Endothelial cell of umbilical vein (primary cell): ENCODE data around the gene PRKAR1B. TPM values are rescaled to one million over a fixed set of nuclear protein-coding genes. Genes with fewer than 3 reads are reported as not detected.

ENCODE experiments used
- BruUV-seq: library from RNA; stranded (reverse); fragments of 400-500 nt; replicated peaks from 2 replicates; lab custom pipeline; 2021; lab: Mats Ljungman, UMichigan
- CTCF ChIA-PET: fragments of 300-600, 350-600 bp; sonication (Branson Sonifier 250); formaldehyde crosslinking; loops from one replicate; lab custom pipeline; 2021; ENCODE audit warnings: antibody characterized with exemption, inconsistent platforms; lab: Charles Lee
- POLR2A ChIA-PET: fragments of 300-600, 350-600 bp; sonication (Branson Sonifier 250); formaldehyde crosslinking; loops from one replicate; lab custom pipeline; 2021; ENCODE audit warnings: antibody characterized with exemption, inconsistent platforms; lab: Charles Lee
- DNase-seq: peaks from one replicate; pipeline ENCODE4 v3.0.0-alpha.2; 2011; ENCODE audit warnings: low read depth, low spot score
- FAIRE-seq: peaks from 2 replicates; lab custom pipeline; 2011; peaks lifted over from hg19 to GRCh38; lab: Jason Lieb, UNC
- H2AFZ ChIP-seq: 2 replicates; pipeline ENCODE4 v1.6.0; 2012; ENCODE audit warnings: low read depth, low read length, control low read depth, inconsistent platforms
- H3K27ac ChIP-seq: 2 replicates; pipeline ENCODE4 v1.5.1; 2011; ENCODE audit warnings: low read depth, mild to moderate bottlenecking, control low read depth, low read length, moderate library complexity; ENCODE audit not compliant: insufficient read depth
- H3K27me3 ChIP-seq, 2 experiments: 2 replicates each; pipeline versions ENCODE4 v1.6.0 to v1.6.1; 2011; ENCODE audit warnings: low read length in 2 of 2, mixed read lengths in 1 of 2; ENCODE audit not compliant: control insufficient read depth in 2 of 2, insufficient read depth in 2 of 2
- H3K36me3 ChIP-seq, 2 experiments: 2 replicates in 1 of 2; 3 replicates in 1 of 2; pipeline ENCODE4 v1.5.1; 2011; ENCODE audit warnings: low read length in 2 of 2, mild to moderate bottlenecking in 1 of 2, moderate library complexity in 1 of 2; ENCODE audit not compliant: control insufficient read depth in 2 of 2, insufficient read depth in 2 of 2; ENCODE audit errors: extremely low read depth in 1 of 2
- H3K4me1 ChIP-seq: 3 replicates; pipeline ENCODE4 v1.5.1; 2011; ENCODE audit warnings: mild to moderate bottlenecking, low read length; ENCODE audit not compliant: control insufficient read depth, insufficient read depth; ENCODE audit errors: extremely low read depth
- H3K4me2 ChIP-seq: 2 replicates; pipeline ENCODE4 v1.6.1; 2011; ENCODE audit warnings: low read length, control low read depth, mixed read lengths; ENCODE audit not compliant: insufficient read depth
- H3K4me3 ChIP-seq, 3 experiments: fragments of 200-600 bp in 1 of 3; sonication (generic), shearing (Covaris generic) in 1 of 3; replicated peaks in 1 of 3; 2 replicates each; pipeline ENCODE4 v1.5.1; 2011 to 2016; ENCODE audit warnings: control low read depth in 3 of 3, low read length in 3 of 3, mild to moderate bottlenecking in 2 of 3, inconsistent platforms in 1 of 3, low read depth in 1 of 3, moderate library complexity in 1 of 3; ENCODE audit not compliant: insufficient read depth in 1 of 3
- H3K79me2 ChIP-seq: 2 replicates; pipeline ENCODE4 v1.6.0; 2012; ENCODE audit warnings: low read length, inconsistent platforms; ENCODE audit not compliant: control insufficient read depth, insufficient read depth
- H3K9ac ChIP-seq: replicated peaks from 2 replicates; pipeline ENCODE3; 2011; ENCODE audit warnings: low read length, control low read depth; ENCODE audit not compliant: insufficient read depth; ENCODE audit errors: extremely low read depth
- H3K9me1 ChIP-seq: replicated peaks from 3 replicates; pipeline ENCODE4 v1.6.0; 2011; ENCODE audit warnings: mild to moderate bottlenecking, low read length; ENCODE audit not compliant: control insufficient read depth, insufficient read depth; ENCODE audit errors: extremely low read depth
- H3K9me3 ChIP-seq: replicated peaks from 2 replicates; pipeline ENCODE4 v1.5.1; 2012; ENCODE audit warnings: low read length, inconsistent platforms; ENCODE audit not compliant: control insufficient read depth, insufficient read depth
- H4K20me1 ChIP-seq: replicated peaks from 2 replicates; pipeline ENCODE3; 2011; ENCODE audit warnings: mild to moderate bottlenecking, low read length; ENCODE audit not compliant: control insufficient read depth, insufficient read depth; ENCODE audit errors: extremely low read depth
- EZH2 ChIP-seq: IDR thresholded peaks from 2 replicates; pipeline ENCODE4 v1.6.1; 2012; ENCODE audit warnings: borderline replicate concordance, low read depth, mild to moderate bottlenecking, moderate library complexity, low read length, inconsistent platforms; ENCODE audit not compliant: severe bottlenecking
- FOS ChIP-seq: IDR thresholded peaks from 2 replicates; pipeline ENCODE4 v1.6.1; 2011; ENCODE audit warnings: mild to moderate bottlenecking, low read length, moderate library complexity, borderline replicate concordance; ENCODE audit not compliant: insufficient read depth
- GATA2 ChIP-seq: IDR thresholded peaks from 2 replicates; pipeline ENCODE4 v1.7.0; 2011; ENCODE audit warnings: low read depth, mild to moderate bottlenecking, moderate library complexity, mixed read lengths, low read length; ENCODE audit not compliant: insufficient read length, insufficient read depth
- JUN ChIP-seq: IDR thresholded peaks from 2 replicates; pipeline ENCODE4 v1.6.1; 2011; ENCODE audit warnings: borderline replicate concordance, low read depth; ENCODE audit not compliant: insufficient read length, insufficient read depth
- MYC ChIP-seq: IDR thresholded peaks from one replicate; pipeline ENCODE4 v1.6.1; 2011; ENCODE audit warnings: mild to moderate bottlenecking, low read depth, low read length
- POLR2A ChIP-seq: IDR thresholded peaks from 2 replicates; pipeline ENCODE4 v1.6.1; 2012; ENCODE audit warnings: low read depth, mild to moderate bottlenecking, control low read depth, low read length
- POLR2AphosphoS5 ChIP-seq: IDR thresholded peaks from 2 replicates; pipeline ENCODE4 v1.6.1; 2012; ENCODE audit warnings: low read depth, mild to moderate bottlenecking, control low read depth, low read length, moderate library complexity; ENCODE audit not compliant: insufficient read depth
- dilution Hi-C: fragments of 300-500 bp; cut with MboI; formaldehyde crosslinking; loops from one replicate; pipeline ENCODE4 v1.15.0; 2019; ENCODE audit warnings: low sequenced_read_pairs; ENCODE audit not compliant: extremely low pct_ligation_motif_present
- intact Hi-C: fragments of 100-400 bp; cut with micrococcal nuclease; formaldehyde crosslinking; loops from one replicate; pipeline ENCODE4 v1.10.0; 2022
- polyA plus RNA-seq, 4 experiments: library from polyadenylated mRNA; depleted of rRNA in 3 of 4; stranded (reverse) in 3 of 4; unstranded in 1 of 4; fragments of >200 nt; gene quantifications; 2 replicates each; pipeline versions ENCODE4 v1.2.1 to v1.2.3, GENCODE V29; 2011 to 2012; ENCODE audit warnings: missing spikeins in 1 of 4
- total RNA-seq: library from RNA; stranded (reverse); gene quantifications from 2 replicates; pipeline ENCODE4 v1.2.3, GENCODE V29; 2021
- TF ChIP-seq, protein P1 (sequence below), 2 donors: IDR thresholded peaks; 1 replicate in 1 of 2; 2 replicates in 1 of 2; pipeline ENCODE4 v1.5.1; 2011; ENCODE audit warnings: low read length in 2 of 2, mild to moderate bottlenecking in 2 of 2, moderate library complexity in 2 of 2, control low read depth in 1 of 2, inconsistent platforms in 1 of 2, low read depth in 1 of 2; ENCODE audit not compliant: insufficient read depth in 1 of 2; ENCODE audit errors: extremely low read depth in 1 of 2
- TF ChIP-seq, protein P2 (sequence below): IDR thresholded peaks from 2 replicates; pipeline ENCODE4 v1.6.1; 2011; ENCODE audit not compliant: insufficient read depth, insufficient read length

Gene PRKAR1B
- total and polyA plus RNA-seq, 2 donors (not counting 3 experiments of a cell fraction or from before 2014, with no cell fraction given), result 15.4 to 29.2 TPM

DNA sequence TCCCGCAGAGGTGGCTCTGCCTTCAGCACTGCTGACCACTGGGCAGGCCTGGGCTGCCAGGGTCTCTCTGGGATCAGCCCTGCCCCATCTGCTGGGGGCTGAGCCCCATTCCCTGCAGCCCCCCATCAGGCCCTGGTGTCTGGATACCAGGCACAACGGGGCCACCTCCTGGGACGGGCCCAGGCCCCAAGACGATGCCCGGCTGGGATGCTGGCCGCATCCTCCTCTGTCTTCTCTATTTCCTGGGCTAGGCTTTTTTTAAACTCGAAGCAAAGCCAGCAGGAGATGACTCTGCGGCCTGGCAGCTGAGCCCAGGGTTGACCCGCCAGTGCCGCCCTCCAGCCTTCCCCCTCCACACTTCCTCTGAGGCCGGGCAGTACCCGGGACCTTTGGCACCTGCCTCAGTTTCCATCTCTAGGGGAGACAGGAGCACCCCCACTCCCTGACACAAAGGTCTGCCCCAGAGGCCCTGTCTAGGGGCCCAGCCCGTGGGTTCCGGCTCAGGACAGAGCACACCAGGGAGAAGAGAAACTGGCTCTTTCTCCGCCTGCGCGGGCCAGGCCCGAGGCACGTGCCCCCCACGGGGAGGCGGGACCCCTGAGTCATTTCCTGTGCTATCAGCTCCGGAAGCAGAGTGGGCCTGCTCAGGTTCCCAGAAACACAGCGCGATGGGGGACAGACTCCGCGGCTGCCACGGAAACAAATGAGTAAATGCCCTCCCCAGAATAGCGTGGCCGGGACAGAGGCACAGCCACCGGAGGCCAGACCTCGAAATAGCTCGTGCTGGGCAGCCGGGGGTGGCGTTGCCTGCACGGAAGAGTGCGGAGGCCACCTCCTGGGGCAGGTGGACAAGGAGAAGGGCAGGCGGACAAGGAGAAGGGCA is 122.8 kb downstream of the PRKAR1B start:
- Histone ChIP-seq H3K4me2 (peak overlapping the region; percentile 26), H3K9me3 (no peaks in the 10 kb centered on the region), H4K20me1 (no peaks in the 10 kb centered on the region), H3K27me3 (no peaks in the 10 kb centered on the region), H3K9me1 (no peaks in the 10 kb centered on the region), H3K79me2 (no peaks in the 10 kb centered on the region), H3K27ac (peak overlapping the region; percentile 97), H3K36me3 (no peaks in the 10 kb centered on the region), H3K9ac (peak overlapping the region; percentile 71), H2AFZ (peak overlapping the region; percentile 13), H3K4me3 (no peak overlapping the region), H3K4me1 (peaks cover 60% of the 10 kb centered on the region)
- ChIA-PET POLR2A (interaction anchor here (0.6 to 1.4 kb wide), 3 partner anchors 16 to 123 kb away, joined by 3 to 12 read pairs (median 4); partner anchors contain the start of gene PRKAR1B), CTCF (interaction anchor here (1.0 to 1.7 kb wide), 5 partner anchors 16 to 271 kb away, joined by 3 to 7 read pairs (median 4); no protein-coding TSS in a partner anchor)
- intact Hi-C loops, result loop anchor here (1.0 to 5.0 kb wide), 6 partner anchors 61 to 273 kb away; partner anchors contain the start of genes DNAAF5, GET4, PDGFA and PRKAR1B
- BruUV-seq, result TSS peak; percentile 92
- peak; percentile 69 for TF ChIP-seq JUN
- TF ChIP-seq POLR2A, result no peak
- no peak for TF ChIP-seq EZH2
- peak; percentile 39 for TF ChIP-seq MYC
- peak; percentile 89 for TF ChIP-seq FOS
- TF ChIP-seq, protein P1, sequence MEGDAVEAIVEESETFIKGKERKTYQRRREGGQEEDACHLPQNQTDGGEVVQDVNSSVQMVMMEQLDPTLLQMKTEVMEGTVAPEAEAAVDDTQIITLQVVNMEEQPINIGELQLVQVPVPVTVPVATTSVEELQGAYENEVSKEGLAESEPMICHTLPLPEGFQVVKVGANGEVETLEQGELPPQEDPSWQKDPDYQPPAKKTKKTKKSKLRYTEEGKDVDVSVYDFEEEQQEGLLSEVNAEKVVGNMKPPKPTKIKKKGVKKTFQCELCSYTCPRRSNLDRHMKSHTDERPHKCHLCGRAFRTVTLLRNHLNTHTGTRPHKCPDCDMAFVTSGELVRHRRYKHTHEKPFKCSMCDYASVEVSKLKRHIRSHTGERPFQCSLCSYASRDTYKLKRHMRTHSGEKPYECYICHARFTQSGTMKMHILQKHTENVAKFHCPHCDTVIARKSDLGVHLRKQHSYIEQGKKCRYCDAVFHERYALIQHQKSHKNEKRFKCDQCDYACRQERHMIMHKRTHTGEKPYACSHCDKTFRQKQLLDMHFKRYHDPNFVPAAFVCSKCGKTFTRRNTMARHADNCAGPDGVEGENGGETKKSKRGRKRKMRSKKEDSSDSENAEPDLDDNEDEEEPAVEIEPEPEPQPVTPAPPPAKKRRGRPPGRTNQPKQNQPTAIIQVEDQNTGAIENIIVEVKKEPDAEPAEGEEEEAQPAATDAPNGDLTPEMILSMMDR (IDR thresholded peaks at IDR 0.05; ENCODE audit: extremely low read depth in 1 of 2, insufficient read depth in 1 of 2, low read depth in 1 of 2, low read length in 2 of 2), result no peak
- TF ChIP-seq, protein P2, sequence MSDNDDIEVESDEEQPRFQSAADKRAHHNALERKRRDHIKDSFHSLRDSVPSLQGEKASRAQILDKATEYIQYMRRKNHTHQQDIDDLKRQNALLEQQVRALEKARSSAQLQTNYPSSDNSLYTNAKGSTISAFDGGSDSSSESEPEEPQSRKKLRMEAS, result peak; percentile 95
- peak; percentile 69 for TF ChIP-seq POLR2AphosphoS5
- peak; percentile 37 for TF ChIP-seq GATA2
- FAIRE-seq (peak; percentile 96), DNase-seq (peak; percentile 93)
- dilution Hi-C loops, result no loop called here
